ENCODE results near the gene CNTNAP5. TPM values are rescaled to one million over a fixed set of nuclear protein-coding genes. Genes with fewer than 3 reads are reported as not detected.

Gene CNTNAP5
- total and polyA plus RNA-seq, 2 of the 13 experiments (the other 11 are each of a cell fraction or from before 2014, with no cell fraction given), result not detected

- no peaks in the 10 kb centered on the region for H3K27me3 ChIP-seq (ENCODE audit: control insufficient read depth in 1 of 2, insufficient read depth in 2 of 2, low read length in 2 of 2)
- intact Hi-C loops (cut with micrococcal nuclease; ENCODE audit: unreplicated experiment) (no loop called here), in situ Hi-C loops (cut with HindIII; ENCODE audit: extremely low pct_ligation_motif_present, low pct_unique_long_range_greater_than_20kb) (no loop called here)
- TF ChIP-seq ZMYM2 (CRISPR knock-in tag; IDR thresholded peaks at IDR 0.05) (no peak), MAZ (IDR thresholded peaks at IDR 0.05; ENCODE audit: borderline replicate concordance, low read depth, low read length) (no peak), MAZ (CRISPR knock-in tag; IDR thresholded peaks at IDR 0.05; ENCODE audit: low read depth) (no peak), CREM (IDR thresholded peaks at IDR 0.05) (no peak), CREM (CRISPR knock-in tag; IDR thresholded peaks at IDR 0.05) (no peak), USF2 (IDR thresholded peaks at IDR 0.05; ENCODE audit: low read depth, low read length) (no peak), USF2 (CRISPR knock-in tag; IDR thresholded peaks at IDR 0.05; ENCODE audit: borderline replicate concordance) (no peak), ZNF597 (CRISPR knock-in tag; IDR thresholded peaks at IDR 0.05) (no peak)
- TF ChIP-seq, protein P1, sequence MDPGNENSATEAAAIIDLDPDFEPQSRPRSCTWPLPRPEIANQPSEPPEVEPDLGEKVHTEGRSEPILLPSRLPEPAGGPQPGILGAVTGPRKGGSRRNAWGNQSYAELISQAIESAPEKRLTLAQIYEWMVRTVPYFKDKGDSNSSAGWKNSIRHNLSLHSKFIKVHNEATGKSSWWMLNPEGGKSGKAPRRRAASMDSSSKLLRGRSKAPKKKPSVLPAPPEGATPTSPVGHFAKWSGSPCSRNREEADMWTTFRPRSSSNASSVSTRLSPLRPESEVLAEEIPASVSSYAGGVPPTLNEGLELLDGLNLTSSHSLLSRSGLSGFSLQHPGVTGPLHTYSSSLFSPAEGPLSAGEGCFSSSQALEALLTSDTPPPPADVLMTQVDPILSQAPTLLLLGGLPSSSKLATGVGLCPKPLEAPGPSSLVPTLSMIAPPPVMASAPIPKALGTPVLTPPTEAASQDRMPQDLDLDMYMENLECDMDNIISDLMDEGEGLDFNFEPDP (CRISPR knock-in tag; conservative IDR thresholded peaks at IDR 0.05), result no peak
- no TSS peak for BruUV-seq (replicated peaks)
- no peak overlapping the region for H3K27ac ChIP-seq (ENCODE audit: extremely low read length, insufficient read depth, low read length)
- no peak overlapping the region for H3K9ac ChIP-seq (ENCODE audit: insufficient read depth, low read depth, low read length)
- ChIA-PET POLR2A (no interaction called here), CTCF (ENCODE audit: low intra/inter-chr PET ratio, low total read pairs) (no interaction called here)
- FAIRE-seq, result no peak
- no peaks in the 10 kb centered on the region for H4K20me1 ChIP-seq (ENCODE audit: insufficient read depth, low read length)
- H3K36me3 ChIP-seq (replicated peaks in 1 of 2; ENCODE audit: control insufficient read depth in 1 of 2, insufficient read depth in 2 of 2, low read length in 2 of 2), result no peaks in the 10 kb centered on the region
- H3K4me2 ChIP-seq (ENCODE audit: low read depth, low read length), result no peak overlapping the region
- H3K79me2 ChIP-seq (ENCODE audit: insufficient read depth, low read length), result no peaks in the 10 kb centered on the region
- no peaks in the 10 kb centered on the region for H3K4me1 ChIP-seq (ENCODE audit: insufficient read depth, low read length)
- WGBS (ENCODE audit: low lambda C conversion rate), result 0% methylated on average over 1 of the region's 1 CpG
- no peak overlapping the region for H2AFZ ChIP-seq (ENCODE audit: low read length)
- H3K4me3 ChIP-seq (replicated peaks in 1 of 3; ENCODE audit: insufficient read depth in 1 of 3, low read depth in 2 of 3, low read length in 3 of 3), result no peak overlapping the region
- DNase-seq (ENCODE audit: low spot score), result no peak
- H3K9me3 ChIP-seq (ENCODE audit: low read length), result peaks cover 48% of the 10 kb centered on the region
- ATAC-seq, result no peak
Measured at GRCh38 chr2:124834331-124834730, 809.2 kb downstream of the CNTNAP5 start.
